ENCODE results near the gene CADM1. TPM values are rescaled to one million over a fixed set of nuclear protein-coding genes. Genes with fewer than 3 reads are reported as not detected.
"Not testable (repeated sequence)": the region's sequence is repeated elsewhere in the genome, so short reads cannot be mapped to it uniquely, and the experiment has no call there.

The CADM1 gene
- total RNA-seq, 1 donor from 2014 or later = not detected

DNA sequence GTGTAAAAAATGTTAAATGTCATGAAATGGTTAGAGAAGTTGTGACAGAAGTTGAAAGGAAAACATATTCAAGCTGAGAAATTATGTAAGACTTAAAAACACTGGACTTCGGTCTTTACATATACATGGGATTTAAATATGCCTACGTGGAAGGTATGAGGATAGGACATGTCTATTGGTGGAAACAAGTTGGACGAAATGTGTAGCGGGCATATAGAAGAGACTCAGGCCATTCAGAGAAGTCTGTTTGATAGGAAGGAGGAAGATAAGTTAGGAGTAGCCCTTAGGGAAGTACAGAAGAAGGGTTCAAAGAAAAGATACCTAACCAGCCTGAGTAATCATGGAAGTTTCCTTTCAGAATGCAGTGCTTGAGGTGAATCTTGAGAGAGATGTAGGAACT, 14.7 kb downstream of the CADM1 start:
- Mint-ChIP-seq H3K4me3 (no peak overlapping the region), H3K36me3 (ENCODE audit: low read depth) (no peaks in the 10 kb centered on the region), H3K4me1 (ENCODE audit: low read depth) (no peaks in the 10 kb centered on the region), H3K27me3 (ENCODE audit: insufficient read depth) (no peaks in the 10 kb centered on the region), H3K9me3 (no peaks in the 10 kb centered on the region), H3K27ac (no peak overlapping the region)
- intact Hi-C loops (cut with micrococcal nuclease) = no loop called here
- DNase-seq (ENCODE audit: low spot score) = no peak

DNA sequence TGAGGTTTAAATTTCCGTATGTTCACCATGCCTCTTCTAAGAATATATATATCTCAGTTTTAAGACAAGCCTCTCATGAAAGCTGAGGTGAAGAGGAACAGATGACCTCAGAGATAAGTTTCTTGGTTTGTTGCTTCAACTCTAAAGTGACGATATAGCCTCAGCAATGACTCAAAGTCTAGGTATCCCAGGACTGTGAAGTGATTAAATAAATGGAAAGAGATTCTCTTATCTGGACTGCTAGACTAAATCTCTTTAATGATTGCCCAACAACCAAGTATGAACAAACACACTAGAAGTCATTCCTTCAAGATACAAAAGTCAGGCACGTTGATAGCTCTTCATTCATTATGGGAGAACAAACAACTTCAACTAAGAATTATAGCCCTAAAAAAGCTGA, 15.3 kb downstream of the CADM1 start:
- no peak for DNase-seq (ENCODE audit: low spot score)
- Mint-ChIP-seq H3K27me3 (ENCODE audit: insufficient read depth) (no peaks in the 10 kb centered on the region), H3K9me3 (no peaks in the 10 kb centered on the region), H3K27ac (no peak overlapping the region), H3K4me3 (no peak overlapping the region), H3K36me3 (ENCODE audit: low read depth) (no peaks in the 10 kb centered on the region), H3K4me1 (ENCODE audit: low read depth) (no peaks in the 10 kb centered on the region)
- intact Hi-C loops (cut with micrococcal nuclease) = no loop called here

DNA sequence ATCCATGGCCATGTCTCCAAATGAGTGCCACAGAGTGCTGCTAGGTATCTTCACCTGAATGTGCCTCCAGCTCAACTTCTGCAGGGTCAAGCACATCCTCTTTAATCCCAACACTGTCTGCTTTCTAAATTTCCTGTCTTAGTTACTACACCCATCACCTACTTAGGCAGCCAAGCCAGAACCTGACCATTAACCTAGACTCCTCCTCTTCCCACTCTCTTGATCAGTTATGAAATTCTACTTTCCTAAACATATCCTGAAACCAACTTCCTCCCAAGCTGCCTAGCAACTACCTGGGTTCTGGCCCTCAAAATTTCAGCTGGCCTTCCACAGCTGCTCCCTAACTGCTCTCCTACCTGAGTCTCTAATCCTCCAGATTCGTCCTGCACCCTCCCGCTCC, 22.7 kb downstream of the CADM1 start:
- H3K9me3 Mint-ChIP-seq = no peaks in the 10 kb centered on the region
- intact Hi-C loops (cut with micrococcal nuclease) = no loop called here
- H3K27ac Mint-ChIP-seq = no peak overlapping the region
- H3K4me3 Mint-ChIP-seq = no peak overlapping the region
- DNase-seq (ENCODE audit: low spot score) = no peak
- no peaks in the 10 kb centered on the region for H3K4me1 Mint-ChIP-seq (ENCODE audit: low read depth)
- H3K27me3 Mint-ChIP-seq (ENCODE audit: insufficient read depth) = no peaks in the 10 kb centered on the region
- no peaks in the 10 kb centered on the region for H3K36me3 Mint-ChIP-seq (ENCODE audit: low read depth)

DNA sequence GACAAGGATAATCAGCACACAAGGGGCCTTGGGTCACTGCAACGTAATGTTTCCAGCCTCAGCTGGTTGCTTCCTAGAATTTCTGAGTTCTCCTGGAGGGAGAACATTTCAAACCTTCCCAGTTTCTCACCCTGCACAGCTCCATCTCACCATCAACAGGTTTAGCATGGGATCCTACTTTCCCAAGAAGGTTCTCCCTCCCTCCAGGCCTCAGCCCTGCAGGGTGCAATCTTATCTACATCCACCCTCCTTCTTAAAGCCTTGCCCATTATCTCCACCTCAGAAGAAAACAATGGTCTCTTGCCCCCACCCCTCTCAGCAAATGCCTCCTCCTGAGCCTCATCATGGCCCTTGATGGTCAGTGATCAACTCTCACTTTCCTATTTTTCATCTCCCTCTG, 23.6 kb downstream of the CADM1 start:
- H3K27ac Mint-ChIP-seq = no peak overlapping the region
- H3K4me1 Mint-ChIP-seq (ENCODE audit: low read depth) = no peaks in the 10 kb centered on the region
- H3K4me3 Mint-ChIP-seq = no peak overlapping the region

DNA sequence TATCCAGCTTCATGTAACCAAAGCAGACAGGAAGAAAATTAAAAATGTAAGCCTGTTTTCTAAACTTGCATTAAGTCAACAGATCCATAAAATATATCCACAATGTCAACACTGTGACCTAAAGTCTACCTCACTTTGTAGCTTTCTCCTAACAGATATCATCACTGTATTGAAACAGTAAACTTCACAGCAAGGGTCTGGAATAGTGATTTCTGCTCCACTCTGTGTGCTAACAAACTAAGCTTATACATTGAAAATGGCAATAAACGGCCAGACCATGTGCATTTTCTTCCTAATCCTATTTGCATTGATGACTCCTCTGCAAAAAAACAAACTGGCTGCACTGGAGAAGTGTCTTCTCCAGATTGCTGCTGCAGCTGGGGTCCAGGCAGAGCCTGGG, 26.8 kb downstream of the CADM1 start:
- H3K4me1 Mint-ChIP-seq (ENCODE audit: low read depth) = no peaks in the 10 kb centered on the region
- H3K27me3 Mint-ChIP-seq (ENCODE audit: insufficient read depth) = no peaks in the 10 kb centered on the region
- no peak overlapping the region for H3K27ac Mint-ChIP-seq
- DNase-seq (ENCODE audit: low spot score) = no peak
- intact Hi-C loops (cut with micrococcal nuclease) = no loop called here
- H3K4me3 Mint-ChIP-seq = no peak overlapping the region
- H3K9me3 Mint-ChIP-seq = no peaks in the 10 kb centered on the region
- H3K36me3 Mint-ChIP-seq (ENCODE audit: low read depth) = no peaks in the 10 kb centered on the region

More for the DNA sequence above, 23.6 kb downstream of the CADM1 start:
- intact Hi-C loops (cut with micrococcal nuclease) = no loop called here
- no peak for DNase-seq (ENCODE audit: low spot score)
- no peaks in the 10 kb centered on the region for H3K36me3 Mint-ChIP-seq (ENCODE audit: low read depth)
- H3K27me3 Mint-ChIP-seq (ENCODE audit: insufficient read depth) = no peaks in the 10 kb centered on the region
- no peaks in the 10 kb centered on the region for H3K9me3 Mint-ChIP-seq

DNA sequence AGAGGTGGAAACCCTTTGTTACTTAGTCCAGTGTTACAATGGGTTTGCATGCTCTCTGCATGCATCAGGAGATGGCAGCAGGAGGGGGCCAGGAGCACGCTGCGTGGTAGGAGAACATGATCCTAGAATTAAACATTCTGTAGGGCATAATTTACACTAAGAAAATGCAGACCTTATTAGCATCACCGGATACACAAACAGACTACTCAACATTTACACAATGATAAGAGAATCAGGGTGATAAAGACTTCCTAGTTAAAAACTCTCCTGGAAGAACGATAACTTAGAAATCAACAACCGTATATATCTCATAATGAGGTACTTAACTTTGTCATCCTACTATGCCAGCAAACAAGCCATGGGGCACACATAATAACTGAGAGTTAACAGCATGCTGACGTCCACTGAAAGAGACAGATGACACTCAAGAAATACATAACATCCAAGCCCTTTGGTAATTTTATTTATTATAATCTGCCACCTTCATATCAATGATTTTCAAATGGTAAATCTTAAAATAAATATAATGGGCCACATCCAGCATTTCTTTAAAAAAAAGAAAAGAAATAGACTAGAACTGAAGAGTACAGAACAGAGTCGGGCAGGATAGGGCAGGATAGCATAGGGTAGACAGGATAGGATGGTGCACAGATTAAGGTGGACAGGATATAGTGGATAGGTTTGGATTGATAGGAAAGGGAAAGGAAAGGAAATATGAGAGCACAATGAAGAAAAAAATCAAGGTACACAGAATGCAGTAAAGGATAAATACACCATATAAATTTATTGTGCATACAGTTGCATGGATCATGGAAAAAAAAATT, 27.5 kb downstream of the CADM1 start:
- H3K4me3 Mint-ChIP-seq = no peak overlapping the region
- DNase-seq (ENCODE audit: low spot score) = no peak
- intact Hi-C loops (cut with micrococcal nuclease) = no loop called here
- H3K36me3 Mint-ChIP-seq (ENCODE audit: low read depth) = no peaks in the 10 kb centered on the region
- no peaks in the 10 kb centered on the region for H3K9me3 Mint-ChIP-seq
- no peaks in the 10 kb centered on the region for H3K27me3 Mint-ChIP-seq (ENCODE audit: insufficient read depth)
- no peaks in the 10 kb centered on the region for H3K4me1 Mint-ChIP-seq (ENCODE audit: low read depth)
- H3K27ac Mint-ChIP-seq = no peak overlapping the region

DNA sequence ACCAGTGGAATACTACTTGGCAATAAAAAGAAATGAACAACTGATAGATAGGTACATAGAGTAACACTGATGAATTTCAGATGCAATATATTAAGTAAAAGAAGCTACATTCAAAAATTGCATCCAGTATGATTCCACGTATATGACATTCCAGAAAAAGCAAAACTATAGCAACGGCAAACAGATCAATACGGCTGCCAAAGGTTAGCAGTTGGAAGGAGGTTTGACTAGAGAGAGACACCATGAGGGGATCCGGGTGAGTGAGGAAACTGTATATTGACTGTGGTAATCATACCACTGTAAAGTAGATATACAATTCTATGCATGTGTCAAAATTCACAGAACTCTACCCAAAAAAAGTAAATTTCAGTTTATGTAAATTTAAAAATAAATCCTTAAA, 28.7 kb downstream of the CADM1 start:
- intact Hi-C loops (cut with micrococcal nuclease) = no loop called here
- H3K9me3 Mint-ChIP-seq = no peaks in the 10 kb centered on the region
- H3K4me1 Mint-ChIP-seq (ENCODE audit: low read depth) = no peaks in the 10 kb centered on the region
- H3K4me3 Mint-ChIP-seq = no peak overlapping the region
- no peaks in the 10 kb centered on the region for H3K36me3 Mint-ChIP-seq (ENCODE audit: low read depth)
- no peak overlapping the region for H3K27ac Mint-ChIP-seq
- no peak for DNase-seq (ENCODE audit: low spot score)
- no peaks in the 10 kb centered on the region for H3K27me3 Mint-ChIP-seq (ENCODE audit: insufficient read depth)

DNA sequence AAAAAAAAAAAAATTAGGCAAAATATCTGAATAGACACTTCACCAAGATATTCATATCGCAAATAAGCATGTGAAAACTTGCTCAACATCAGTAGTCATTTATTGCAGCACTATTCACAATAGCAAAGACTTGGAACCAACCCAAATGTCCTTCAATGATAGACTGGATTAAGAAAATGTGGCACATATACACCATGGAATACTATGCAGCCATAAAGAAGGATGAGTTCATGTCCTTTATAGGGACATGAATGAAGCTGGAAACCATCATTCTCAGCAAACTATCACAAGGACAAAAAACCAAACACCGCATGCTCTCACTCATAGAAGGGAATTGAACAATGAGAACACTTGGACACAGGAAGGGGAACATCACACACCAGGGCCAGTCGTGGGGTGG, 29.9 kb downstream of the CADM1 start:
- H3K4me3 Mint-ChIP-seq; H3K4me1 Mint-ChIP-seq (ENCODE audit: low read depth); DNase-seq (ENCODE audit: low spot score); H3K27me3 Mint-ChIP-seq (ENCODE audit: insufficient read depth); H3K9me3 Mint-ChIP-seq; intact Hi-C loops (cut with micrococcal nuclease); H3K27ac Mint-ChIP-seq; H3K36me3 Mint-ChIP-seq (ENCODE audit: low read depth): not testable (repeated sequence)

DNA sequence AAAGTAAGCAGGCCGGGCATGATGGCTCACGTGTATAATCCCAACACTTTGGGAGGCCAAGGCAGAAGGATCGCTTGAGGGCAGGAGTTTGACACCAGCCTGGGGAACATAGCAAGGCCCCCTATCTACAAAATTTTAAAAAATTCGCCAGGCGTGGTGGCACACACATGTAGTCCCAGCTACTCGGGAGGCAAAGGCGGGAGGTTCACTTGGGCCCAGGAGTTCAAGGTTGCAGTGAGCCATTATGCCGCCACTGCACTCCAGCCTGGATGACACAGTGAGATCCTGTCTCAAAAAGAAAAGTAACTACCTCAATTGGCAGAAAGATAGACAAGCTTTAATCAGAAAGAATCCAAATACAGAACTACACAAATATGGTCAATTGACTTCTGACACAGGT, 31.0 kb downstream of the CADM1 start:
- Mint-ChIP-seq H3K36me3 (ENCODE audit: low read depth) (no peaks in the 10 kb centered on the region), H3K9me3 (no peaks in the 10 kb centered on the region), H3K4me3 (no peak overlapping the region), H3K27me3 (ENCODE audit: insufficient read depth) (no peaks in the 10 kb centered on the region), H3K27ac (no peak overlapping the region), H3K4me1 (ENCODE audit: low read depth) (no peaks in the 10 kb centered on the region)
- DNase-seq (ENCODE audit: low spot score) = no peak
- intact Hi-C loops (cut with micrococcal nuclease) = no loop called here

DNA sequence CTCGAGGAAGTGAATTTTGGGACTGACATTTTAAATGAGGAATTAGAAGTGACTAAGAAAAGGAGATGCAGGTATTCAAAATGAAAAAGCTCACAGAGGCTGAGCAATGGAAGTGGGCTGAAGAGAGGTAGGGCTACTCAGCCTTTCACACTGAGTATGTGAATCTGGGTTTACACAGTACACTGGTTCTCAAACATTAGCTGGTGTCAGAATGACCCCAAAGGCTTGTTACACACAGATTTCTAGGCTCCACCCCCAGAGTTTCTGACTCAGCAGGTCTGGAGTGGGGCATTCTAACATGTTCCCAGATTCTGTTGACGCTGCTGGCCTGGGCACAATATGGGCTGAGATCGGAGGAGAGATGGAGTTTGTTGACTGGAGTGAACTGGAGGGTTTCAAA, 32.8 kb downstream of the CADM1 start:
- Mint-ChIP-seq H3K36me3 (ENCODE audit: low read depth) (no peaks in the 10 kb centered on the region), H3K9me3 (no peaks in the 10 kb centered on the region), H3K27ac (no peak overlapping the region), H3K4me3 (no peak overlapping the region), H3K4me1 (ENCODE audit: low read depth) (no peaks in the 10 kb centered on the region), H3K27me3 (ENCODE audit: insufficient read depth) (no peaks in the 10 kb centered on the region)
- intact Hi-C loops (cut with micrococcal nuclease) = no loop called here
- no peak for DNase-seq (ENCODE audit: low spot score)

DNA sequence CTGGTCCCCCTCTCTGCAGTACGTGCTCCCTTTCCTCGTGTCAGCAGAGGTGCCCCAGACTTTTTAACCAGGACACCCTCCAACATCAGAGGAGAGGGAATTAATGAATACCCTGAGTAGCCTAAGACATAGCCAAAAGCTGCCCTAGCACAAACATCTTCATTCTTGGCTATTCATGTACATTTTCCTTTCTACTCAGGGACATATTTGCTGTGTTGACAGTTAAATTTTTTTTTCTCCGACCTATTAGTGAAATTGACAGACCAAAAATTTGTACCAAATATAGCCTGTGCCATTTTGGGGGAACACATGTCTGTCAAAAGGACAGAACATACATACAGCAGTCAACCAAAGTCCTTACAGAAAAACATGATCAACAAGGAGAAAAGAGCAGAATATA, 33.3 kb downstream of the CADM1 start:
- intact Hi-C loops (cut with micrococcal nuclease) = no loop called here
- DNase-seq (ENCODE audit: low spot score) = no peak

DNA sequence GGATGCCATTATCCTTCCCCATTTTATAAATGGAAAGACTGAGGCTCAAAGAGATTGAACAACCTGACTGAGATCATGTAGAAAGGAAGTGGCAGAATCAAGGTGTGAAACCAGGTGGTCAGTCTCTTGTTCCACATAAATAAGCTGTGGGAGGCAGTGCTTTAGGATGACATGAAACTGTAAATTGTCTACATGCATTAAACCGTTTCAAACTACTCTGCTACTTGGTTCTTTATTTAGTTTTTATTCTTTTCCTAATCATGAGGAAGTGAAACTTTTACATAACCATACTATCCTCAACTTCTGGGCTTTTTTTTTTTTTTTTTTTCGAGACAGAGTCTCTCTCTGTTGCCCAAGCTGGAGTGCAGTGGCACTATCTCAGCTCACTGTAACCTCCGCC, 34.9 kb downstream of the CADM1 start:
- Mint-ChIP-seq H3K4me3 (no peak overlapping the region), H3K9me3 (no peaks in the 10 kb centered on the region), H3K27ac (no peak overlapping the region), H3K27me3 (ENCODE audit: insufficient read depth) (no peaks in the 10 kb centered on the region), H3K4me1 (ENCODE audit: low read depth) (no peaks in the 10 kb centered on the region), H3K36me3 (ENCODE audit: low read depth) (no peaks in the 10 kb centered on the region)
- intact Hi-C loops (cut with micrococcal nuclease) = no loop called here
- no peak for DNase-seq (ENCODE audit: low spot score)

More for the DNA sequence above, 33.3 kb downstream of the CADM1 start:
- H3K4me1 Mint-ChIP-seq (ENCODE audit: low read depth) = no peaks in the 10 kb centered on the region
- H3K9me3 Mint-ChIP-seq = no peaks in the 10 kb centered on the region
- H3K4me3 Mint-ChIP-seq = no peak overlapping the region
- no peaks in the 10 kb centered on the region for H3K27me3 Mint-ChIP-seq (ENCODE audit: insufficient read depth)
- no peaks in the 10 kb centered on the region for H3K36me3 Mint-ChIP-seq (ENCODE audit: low read depth)
- H3K27ac Mint-ChIP-seq = no peak overlapping the region

DNA sequence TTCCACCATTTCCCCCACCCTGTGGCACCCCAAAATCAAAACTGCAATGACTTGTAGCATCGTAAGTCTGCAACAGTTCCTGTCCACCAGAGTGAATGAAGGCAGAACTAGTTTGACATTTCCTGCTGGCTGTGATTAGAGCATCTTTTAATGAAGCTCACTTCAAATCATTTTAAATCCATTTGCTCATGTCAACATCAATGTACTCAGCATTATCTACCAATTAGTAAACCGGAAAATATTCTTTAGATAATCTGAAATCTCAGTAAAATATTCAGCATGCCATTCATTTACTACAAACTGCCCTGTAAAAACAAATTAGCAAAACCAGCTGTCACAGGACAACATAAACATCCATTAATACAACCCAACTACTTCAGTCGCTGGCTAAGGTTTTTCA, 38.1 kb downstream of the CADM1 start:
- intact Hi-C loops (cut with micrococcal nuclease) = no loop called here
- no peaks in the 10 kb centered on the region for H3K9me3 Mint-ChIP-seq
- no peak overlapping the region for H3K4me3 Mint-ChIP-seq
- no peak for DNase-seq (ENCODE audit: low spot score)
- H3K36me3 Mint-ChIP-seq (ENCODE audit: low read depth) = no peaks in the 10 kb centered on the region
- no peaks in the 10 kb centered on the region for H3K27me3 Mint-ChIP-seq (ENCODE audit: insufficient read depth)
- H3K4me1 Mint-ChIP-seq (ENCODE audit: low read depth) = no peaks in the 10 kb centered on the region
- H3K27ac Mint-ChIP-seq = no peak overlapping the region

DNA sequence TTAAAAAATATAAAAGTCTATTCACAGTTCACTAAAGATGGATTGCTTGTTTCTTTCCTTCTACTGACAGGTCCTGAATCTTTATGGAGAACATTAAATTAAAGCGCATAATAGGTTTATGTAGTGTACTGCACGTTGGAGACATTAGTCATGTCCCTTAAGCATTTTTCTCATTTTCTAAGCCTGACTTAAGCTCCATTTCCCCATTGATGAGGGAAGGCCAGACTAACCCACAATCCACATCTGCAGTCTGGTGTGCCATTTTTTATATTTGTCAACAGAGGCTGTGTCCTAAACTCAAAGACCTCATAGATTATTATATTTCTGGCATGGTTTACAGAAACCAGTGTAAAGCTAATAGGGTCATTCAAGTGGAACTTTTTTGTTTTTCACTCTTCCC, 39.9 kb downstream of the CADM1 start:
- Mint-ChIP-seq H3K9me3 (no peaks in the 10 kb centered on the region), H3K27me3 (ENCODE audit: insufficient read depth) (no peaks in the 10 kb centered on the region), H3K27ac (no peak overlapping the region), H3K4me1 (ENCODE audit: low read depth) (no peaks in the 10 kb centered on the region), H3K4me3 (no peak overlapping the region), H3K36me3 (ENCODE audit: low read depth) (no peaks in the 10 kb centered on the region)
- no peak for DNase-seq (ENCODE audit: low spot score)
- intact Hi-C loops (cut with micrococcal nuclease) = no loop called here
